ENCODE results near the gene URB2.
"Not testable (repeated sequence)": the region's sequence is repeated elsewhere in the genome, so short reads cannot be mapped to it uniquely, and the experiment has no call there.

Gene URB2

GRCh38 chr1:229617351-229618100, 8.5 kb upstream of the URB2 start:
- no peak for DNase-seq

DNA sequence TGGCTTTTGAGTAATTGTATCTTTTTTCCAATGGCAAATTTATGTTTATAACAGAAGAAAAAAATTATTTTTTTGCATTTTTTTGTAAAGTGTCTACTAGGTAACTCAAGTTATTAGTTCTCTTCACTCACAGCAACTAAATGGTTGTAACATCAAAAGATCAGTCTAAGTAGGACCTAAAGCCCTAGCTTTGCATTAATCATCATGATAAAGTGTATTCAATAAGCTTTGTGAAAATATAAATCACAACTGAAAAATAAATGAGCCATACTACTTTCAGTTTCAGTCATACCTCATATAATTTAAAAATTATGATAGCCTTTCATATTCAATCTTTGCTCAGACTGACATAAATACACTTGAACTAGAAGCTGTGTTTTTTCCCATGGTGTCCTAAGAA, 7.0 kb upstream of the URB2 start:
- DNase-seq = no peak

DNA sequence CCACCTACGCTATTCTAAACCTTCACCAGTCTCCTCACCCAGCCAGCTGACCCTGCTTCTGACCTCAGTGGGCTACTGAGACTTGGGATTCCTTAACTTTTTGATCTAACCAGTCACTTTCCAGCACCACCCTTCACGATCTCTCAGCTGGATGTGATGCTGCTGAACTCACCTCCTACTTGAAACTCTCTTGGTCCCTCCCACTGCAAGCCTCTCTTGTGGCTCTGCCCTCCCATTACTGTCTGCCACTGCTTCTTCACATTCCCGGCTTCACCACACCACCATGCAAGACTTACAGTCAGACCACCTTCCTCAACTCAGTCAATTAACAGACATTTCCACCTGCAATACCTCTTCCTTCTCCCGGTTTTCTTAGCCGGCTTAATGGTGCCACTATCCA, 6.4 kb upstream of the URB2 start:
- no peak for DNase-seq

- no peak for DNase-seq
These were observed 5.2 kb upstream of the URB2 start for GRCh38 chr1:229620876-229621275.

DNA sequence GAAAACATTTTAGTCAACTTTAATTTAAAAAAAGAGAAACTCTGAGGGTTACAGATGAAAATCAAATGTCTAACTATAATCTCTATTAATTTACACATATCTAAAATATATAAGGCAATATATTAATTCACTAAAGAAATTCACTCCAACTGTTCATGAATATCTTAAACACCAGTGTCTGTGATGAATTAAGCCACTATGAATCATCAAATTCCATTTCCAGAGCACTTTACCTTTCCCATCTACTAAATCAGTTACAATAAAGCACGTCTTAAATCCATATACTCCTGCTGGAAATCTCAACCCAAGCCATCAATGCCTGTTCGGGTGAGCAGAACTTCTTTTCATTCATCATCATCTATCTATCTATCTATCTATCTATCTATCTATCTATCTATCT, 4.4 kb upstream of the URB2 start:
- DNase-seq = no peak

- not testable (repeated sequence) for DNase-seq
These were observed 3.4 kb upstream of the URB2 start for GRCh38 chr1:229622641-229623120.

- no peak for DNase-seq
These were observed 2.8 kb upstream of the URB2 start for GRCh38 chr1:229623225-229623624.

- no peak for DNase-seq
These were observed 2.2 kb upstream of the URB2 start for GRCh38 chr1:229623838-229624237.

DNA sequence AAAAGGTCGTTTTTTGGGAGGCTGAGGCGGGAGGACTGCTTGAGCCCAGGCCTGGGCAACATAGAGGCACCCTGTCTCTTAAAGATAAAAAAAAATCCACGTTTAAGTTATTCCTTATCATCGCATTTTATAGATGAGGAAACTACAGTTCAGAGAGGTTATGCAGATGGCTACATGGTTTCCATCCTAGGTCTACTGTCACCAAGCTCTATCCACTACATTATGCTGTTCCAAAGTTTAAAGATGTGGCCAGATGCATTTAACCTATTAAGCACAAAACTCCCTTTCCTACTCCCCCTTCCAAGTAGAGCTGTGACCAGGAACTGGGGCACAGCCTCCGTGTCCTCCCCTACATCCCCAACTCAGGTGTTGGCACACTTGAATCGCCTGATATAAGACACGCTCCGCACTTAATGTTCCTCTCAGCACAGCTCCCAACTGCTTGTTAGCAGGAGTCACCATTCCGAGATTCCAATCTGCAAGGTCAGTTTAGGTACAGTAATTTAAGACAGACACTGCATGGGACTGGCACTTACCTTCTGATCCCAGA, 1.5 kb upstream of the URB2 start:
- DNase-seq = no peak

- DNase-seq = no peak
These were observed 754 bp upstream of the URB2 start for GRCh38 chr1:229625071-229625914.

- no peak for DNase-seq
These were observed 956 bp downstream of the URB2 start for GRCh38 chr1:229627003-229627402.

DNA sequence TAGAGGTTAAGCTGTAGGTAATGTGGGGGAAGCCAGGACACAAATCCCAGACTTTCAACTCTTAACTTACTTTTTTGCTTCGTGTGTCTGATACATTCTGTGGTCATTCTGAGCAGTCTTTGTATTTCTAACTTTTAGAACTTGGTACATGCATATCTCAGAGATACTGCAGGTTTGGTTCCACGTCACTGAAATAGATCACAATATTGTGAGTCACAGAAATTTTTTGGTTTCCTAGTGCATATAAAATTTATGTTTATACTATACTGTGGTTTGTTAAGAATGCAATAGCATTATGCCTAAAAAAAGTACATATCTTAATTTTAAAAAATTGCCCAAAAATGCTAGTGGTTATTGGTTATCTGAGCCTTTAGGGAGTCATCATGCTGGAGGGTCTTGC, 3.2 kb downstream of the URB2 start:
- no peak for DNase-seq

DNA sequence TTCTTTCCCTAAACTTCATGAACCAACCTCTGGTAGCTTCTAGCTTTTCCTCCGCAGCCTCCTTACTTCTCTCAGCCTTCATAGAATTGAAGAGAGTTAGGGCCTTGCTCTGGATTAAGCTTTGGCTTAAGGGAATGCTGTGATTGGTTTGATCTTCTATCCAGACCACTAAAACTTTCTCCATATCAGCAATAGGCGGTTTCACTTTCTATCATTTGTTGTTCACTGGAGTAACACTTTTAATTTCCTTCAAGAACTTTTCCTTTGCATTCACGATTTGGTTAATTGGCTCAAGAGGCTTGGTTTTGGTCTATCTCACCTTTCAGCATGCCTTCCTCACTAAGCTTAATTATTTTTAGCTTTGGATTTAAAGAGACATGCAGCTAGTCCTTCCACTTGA, 5.1 kb downstream of the URB2 start:
- no peak for DNase-seq

- DNase-seq = no peak
These were observed 5.9 kb downstream of the URB2 start for GRCh38 chr1:229631966-229632365.

DNA sequence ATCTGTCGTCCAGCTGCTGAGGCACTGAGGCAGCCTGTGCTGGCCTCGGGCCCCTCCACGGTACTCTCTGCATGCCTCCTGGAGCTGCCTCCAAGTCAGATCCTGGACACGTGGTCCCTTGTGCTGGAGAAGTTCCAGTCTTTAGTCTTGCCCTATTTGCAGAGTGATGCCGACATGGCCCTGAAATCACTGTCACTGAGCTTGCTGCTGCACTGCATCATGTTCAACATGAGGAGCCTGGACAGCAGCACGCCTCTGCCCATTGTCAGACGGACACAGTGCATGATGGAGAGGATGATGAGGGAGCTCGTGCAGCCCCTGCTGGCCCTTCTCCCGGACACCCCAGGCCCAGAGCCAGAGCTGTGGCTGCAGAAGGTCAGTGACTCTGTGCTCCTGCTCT, 10.0 kb downstream of the URB2 start:
- DNase-seq = no peak

DNA sequence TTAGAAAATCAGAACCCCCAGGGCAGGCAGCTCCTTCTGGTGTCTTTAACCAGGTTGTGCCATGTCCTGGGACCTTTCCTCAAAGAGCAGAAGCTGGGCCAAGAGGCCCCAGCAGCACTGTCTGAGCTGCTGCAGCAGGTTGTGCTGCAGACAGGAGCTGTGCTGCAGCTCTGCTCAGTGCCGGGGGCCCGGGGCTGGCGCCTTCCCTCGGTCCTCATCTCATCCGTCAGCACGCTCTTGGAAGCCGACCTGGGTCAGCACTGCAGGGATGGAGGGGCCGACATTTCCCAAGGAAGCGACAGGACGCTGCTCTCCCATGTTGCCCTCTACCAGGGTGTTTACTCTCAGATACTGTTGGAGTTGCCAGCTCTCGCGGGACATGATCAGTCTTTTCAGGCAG, 11.7 kb downstream of the URB2 start:
- no peak for DNase-seq

GRCh38 chr1:229640455-229640854, 14.4 kb downstream of the URB2 start:
- no peak for DNase-seq

DNA sequence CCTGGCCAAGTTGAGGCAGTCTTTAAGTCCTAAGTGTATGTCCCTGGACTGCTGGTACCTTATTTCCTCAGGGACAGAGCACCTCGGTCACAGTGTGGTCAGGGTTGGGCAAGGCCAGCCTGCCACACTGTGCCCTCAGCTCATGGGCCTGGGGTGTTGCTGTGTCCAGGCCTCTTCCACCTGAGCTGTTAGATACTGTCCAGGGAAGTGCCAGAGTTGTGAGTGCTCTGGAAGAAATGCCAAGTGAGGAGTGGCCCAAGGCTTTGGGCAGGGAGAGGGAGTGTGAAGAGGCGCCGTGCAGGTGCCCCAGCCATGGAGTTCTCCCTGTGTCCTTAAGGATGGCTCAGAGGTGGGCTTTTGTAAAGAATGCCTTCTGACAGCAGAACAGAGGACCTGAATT, 15.3 kb downstream of the URB2 start:
- no peak for DNase-seq

GRCh38 chr1:229642376-229642775, 16.3 kb downstream of the URB2 start:
- DNase-seq = no peak

DNA sequence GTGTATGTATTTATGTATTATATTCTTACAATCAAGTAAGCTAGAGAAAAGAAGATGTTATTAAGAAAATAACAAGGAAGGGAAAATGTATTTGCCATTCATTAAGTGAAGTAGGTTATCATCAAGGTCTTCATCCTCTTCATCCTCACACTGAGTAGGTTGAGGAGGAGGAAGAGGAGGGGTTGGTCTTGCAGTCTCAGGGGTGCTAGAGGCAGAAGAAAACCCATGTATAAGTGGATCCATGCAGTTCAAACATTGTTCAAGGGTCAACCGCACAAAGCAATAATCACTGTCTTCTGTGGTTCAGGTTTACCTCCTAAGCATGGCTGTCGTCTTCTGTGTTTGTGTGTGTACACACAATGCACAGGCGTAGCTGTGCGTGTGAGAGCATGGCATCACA, 16.9 kb downstream of the URB2 start:
- no peak for DNase-seq

- DNase-seq = no peak
These were observed 18.1 kb downstream of the URB2 start for GRCh38 chr1:229643996-229644745.

DNA sequence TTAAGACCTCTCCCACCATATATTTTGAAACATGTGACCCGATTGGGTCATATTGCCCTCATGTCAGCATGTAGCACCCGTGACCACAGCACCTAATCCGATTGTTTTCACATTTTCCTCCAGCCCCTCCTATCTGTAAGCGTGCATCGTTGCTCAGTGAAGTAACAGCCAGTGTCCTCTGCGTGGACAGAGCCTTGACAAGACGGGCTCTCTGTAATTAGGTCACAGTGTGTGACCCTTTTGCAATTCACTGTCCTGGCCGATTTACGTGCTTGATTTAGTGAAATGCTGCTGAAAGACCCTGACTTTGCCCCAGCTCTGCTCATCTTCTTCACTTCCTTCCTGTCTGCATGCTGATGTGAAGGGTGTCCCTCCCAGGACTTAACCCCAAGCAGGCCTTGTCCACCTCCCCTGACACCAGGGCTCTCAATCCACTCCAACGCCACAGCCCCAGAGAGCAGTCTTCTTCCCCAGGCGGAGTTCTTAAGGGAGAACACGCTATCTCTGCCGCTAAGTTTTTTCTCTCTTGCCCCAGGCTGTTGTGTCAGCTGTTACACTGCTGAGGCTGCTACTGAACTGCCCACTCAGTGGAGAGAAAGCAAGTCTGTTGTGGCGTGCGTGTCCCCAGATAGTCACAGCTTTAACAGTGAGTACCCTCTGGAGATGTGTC, 19.4 kb downstream of the URB2 start:
- DNase-seq = no peak

- DNase-seq = no peak
These were observed 22.4 kb downstream of the URB2 start for GRCh38 chr1:229648406-229648805.

Data from DMS153 (cell line).